Heart right ventricle (tissue), 16 donors: ENCODE measurements around the gene AFF2. TPM values are rescaled to one million over a fixed set of nuclear protein-coding genes. Genes with fewer than 3 reads are reported as not detected.

Source experiments
- ATAC-seq, 8 donors: fragments of 200-7000 bp; cut with Tn5 transposase; one replicate each; pipeline ENCODE4 v1.9.1; 2020; ENCODE audit warnings: mild to moderate bottlenecking in 8 of 8, moderate library complexity in 8 of 8, moderate number of reproducible peaks in 1 of 8
- DNase-seq, 2 donors: peaks; one replicate each; pipeline ENCODE4 v3.0.0-alpha.2; 2020
- H3K27ac ChIP-seq, 10 donors: fragments of 200-600 bp; sonication (generic) in 2 of 10; one replicate each; pipeline versions ENCODE4 v1.5.0 to v1.8.0; 2020 to 2022; ENCODE audit warnings: mild to moderate bottlenecking in 3 of 10
- H3K27me3 ChIP-seq, 7 donors: fragments of 200-600 bp; one replicate each; pipeline ENCODE4 v1.8.0; 2021 to 2022; ENCODE audit warnings: mild to moderate bottlenecking in 2 of 7
- H3K36me3 ChIP-seq, 9 donors: fragments of 200-600 bp; sonication (generic) in 1 of 9; one replicate each; pipeline versions ENCODE4 v1.5.0 to v1.8.0; 2020 to 2022; ENCODE audit warnings: mild to moderate bottlenecking in 2 of 9
- H3K4me1 ChIP-seq, 9 donors: fragments of 200-600 bp; sonication (generic) in 1 of 9; one replicate each; pipeline versions ENCODE4 v1.5.0 to v1.8.0; 2020 to 2022; ENCODE audit warnings: mild to moderate bottlenecking in 4 of 9
- H3K4me3 ChIP-seq, 10 donors: fragments of 200-600 bp; sonication (generic) in 2 of 10; one replicate each; pipeline versions ENCODE4 v1.5.0 to v1.8.0; 2020 to 2022; ENCODE audit warnings: mild to moderate bottlenecking in 7 of 10, moderate library complexity in 2 of 10
- H3K9me3 ChIP-seq, 11 donors: fragments of 200-600 bp in 10 of 11; sonication (generic) in 2 of 11; one replicate each; pipeline versions ENCODE4 v1.5.0 to v1.8.0; 2013 to 2022; ENCODE audit warnings: mild to moderate bottlenecking in 2 of 11, control low read depth in 1 of 11, moderate library complexity in 1 of 11
- WGBS, 2 donors: extraction: QIAGEN DNeasy Blood & Tissue Kit; methylation state at CpG; one replicate each; pipeline ENCODE4 v1.1.7; 2013; ENCODE audit warnings: inconsistent platforms in 1 of 2; 5-methylcytosine and 5-hydroxymethylcytosine counted together
- intact Hi-C, 10 donors: fragments of 100-400 bp; cut with DNase I; formaldehyde crosslinking; loops; one replicate each; pipeline versions ENCODE4 v1.11.1 to v1.14.2; 2022
- polyA plus RNA-seq, 2 donors: library from polyadenylated mRNA; stranded (reverse); fragments of 200-250 nt; gene quantifications; one replicate each; pipeline ENCODE4 v1.2.3, GENCODE V29; 2013
- total RNA-seq, 10 donors: library from RNA; stranded (reverse); fragmentation: NEBNext Ultra II Directional in 3 of 10; extraction: Animal tissue kit (Norgen Biotek cat#: 25700) in 3 of 10; gene quantifications; one replicate each; pipeline versions ENCODE4 v1.2.1 to v1.2.4, GENCODE V29; 2021 to 2023
- TF ChIP-seq, protein P1 (sequence below), 9 donors: fragments of 200-600 bp; sonication (generic) in 2 of 9; IDR thresholded peaks; one replicate each; pipeline versions ENCODE4 v1.5.0 to v1.8.0; 2021 to 2022; ENCODE audit warnings: antibody characterized with exemption in 9 of 9, mild to moderate bottlenecking in 5 of 9, moderate library complexity in 1 of 9
- donor health status: Arrhythmogenic right ventricular cardiomyopathy.
- donor health status: ischemic (EF 13 %, LVEDD 7.1; RV severe dilation, severe dysfunction).
- donor health status: healthy with polysubstance abuse.
- donor health status: DM: no; HTN: yes; CAD: no.
- donor health status: DM: no; HTN: no; CAD: no.
- donor health status: ischemic (EF 25% LVEDD 6.9; RV normal size, moderate dysfunction).
- donor health status: ischemic (EF 25% LVEDD 5.7; RV mildly dilated, moderate dysfunction).
- donor health status: healthy.
- donor health status: DM: yes; HTN: yes; CAD: no.
- donor health status: Ischemic cardiomyopathy.
- donor health status: ischemic (EF 35%, LVEDD 5.7; RV mildly dilated, moderate dysfunction).
- donor health status: nonischemic (EF 11% LVEDD 7.7; RV severe dilation, severe dysfunction).
- donor health status: DM: yes; HTN: yes; CAD: no.
- donor health status: PGD.
- donor health status: ischemic (EF 29% LVEDD 5.4; RV normal size, mild dysfunction).
- donor health status: nonischemic (EF 23%, LVEDD 6.1; RV moderate dilation, normal function).

The AFF2 gene
- total and polyA plus RNA-seq, 12 donors = 0.01 to 0.59 (median 0.20) TPM; not detected in 2

DNA sequence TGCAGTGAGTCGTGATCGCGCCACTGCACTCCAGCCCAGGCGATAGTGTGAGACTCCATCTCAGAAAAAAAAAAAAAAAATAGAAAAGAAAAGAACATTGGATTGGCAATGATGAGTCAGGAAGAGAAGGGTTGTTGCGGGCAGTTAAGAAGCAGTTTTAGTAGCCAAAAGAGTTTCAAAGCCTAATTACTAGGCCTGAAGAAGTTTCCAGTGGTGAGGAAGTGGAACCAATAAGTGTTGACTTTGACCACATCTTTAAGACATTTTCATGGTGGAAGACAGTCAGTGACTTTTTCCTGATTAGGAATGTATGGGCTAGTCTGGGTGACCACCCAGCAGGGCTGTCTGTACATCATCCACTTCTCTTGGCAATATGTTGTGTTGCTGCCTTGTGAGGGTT lies 442.3 kb downstream of the AFF2 start:
- Histone ChIP-seq H3K4me1 (no peaks in the 10 kb centered on the region), H3K27me3 (peaks cover 0 to 3% (median 0%) of the 10 kb centered on the region in 7 donors), H3K9me3 (no peaks in the 10 kb centered on the region), H3K36me3 (no peaks in the 10 kb centered on the region), H3K27ac (no peak overlapping the region), H3K4me3 (no peak overlapping the region)
- TF ChIP-seq, protein P1, sequence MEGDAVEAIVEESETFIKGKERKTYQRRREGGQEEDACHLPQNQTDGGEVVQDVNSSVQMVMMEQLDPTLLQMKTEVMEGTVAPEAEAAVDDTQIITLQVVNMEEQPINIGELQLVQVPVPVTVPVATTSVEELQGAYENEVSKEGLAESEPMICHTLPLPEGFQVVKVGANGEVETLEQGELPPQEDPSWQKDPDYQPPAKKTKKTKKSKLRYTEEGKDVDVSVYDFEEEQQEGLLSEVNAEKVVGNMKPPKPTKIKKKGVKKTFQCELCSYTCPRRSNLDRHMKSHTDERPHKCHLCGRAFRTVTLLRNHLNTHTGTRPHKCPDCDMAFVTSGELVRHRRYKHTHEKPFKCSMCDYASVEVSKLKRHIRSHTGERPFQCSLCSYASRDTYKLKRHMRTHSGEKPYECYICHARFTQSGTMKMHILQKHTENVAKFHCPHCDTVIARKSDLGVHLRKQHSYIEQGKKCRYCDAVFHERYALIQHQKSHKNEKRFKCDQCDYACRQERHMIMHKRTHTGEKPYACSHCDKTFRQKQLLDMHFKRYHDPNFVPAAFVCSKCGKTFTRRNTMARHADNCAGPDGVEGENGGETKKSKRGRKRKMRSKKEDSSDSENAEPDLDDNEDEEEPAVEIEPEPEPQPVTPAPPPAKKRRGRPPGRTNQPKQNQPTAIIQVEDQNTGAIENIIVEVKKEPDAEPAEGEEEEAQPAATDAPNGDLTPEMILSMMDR (IDR thresholded peaks at IDR 0.05) = no peak
- WGBS, 2 donors = 74 to 77% methylated on average over 5 of the region's 5 CpGs
- ATAC-seq = no peak
- DNase-seq = no peak
- intact Hi-C loops = no loop called here

DNA sequence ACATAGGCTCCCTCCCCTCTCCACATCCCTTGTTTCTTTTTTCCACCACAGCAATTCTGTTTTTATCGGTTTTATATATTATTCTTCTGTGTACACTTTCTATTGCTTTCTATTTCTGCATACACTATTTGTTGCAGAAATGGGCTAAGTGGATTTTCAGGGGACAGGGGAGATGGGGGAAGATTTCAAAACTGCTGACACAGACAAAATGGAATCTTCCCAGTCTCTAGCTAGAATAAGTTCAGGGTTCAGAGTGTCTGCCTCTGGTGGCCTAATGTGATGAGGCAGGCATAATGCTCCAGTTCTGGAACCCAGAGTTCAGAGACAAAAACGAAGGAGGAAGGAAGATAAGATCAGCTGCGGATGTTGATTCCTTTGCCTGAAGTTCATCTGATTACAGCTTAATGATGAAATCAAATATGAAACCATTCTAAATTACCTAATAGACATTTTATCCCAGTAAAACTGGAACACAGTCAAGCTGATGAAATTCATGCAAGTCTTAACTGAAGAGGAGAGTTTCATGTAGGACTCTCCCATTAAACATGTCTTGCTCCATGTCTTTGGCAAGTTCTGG lies 447.1 kb downstream of the AFF2 start:
- ATAC-seq (no peak), DNase-seq (no peak)
- Histone ChIP-seq H3K27ac (no peak overlapping the region), H3K36me3 (no peaks in the 10 kb centered on the region), H3K27me3 (no peaks in the 10 kb centered on the region), H3K9me3 (no peaks in the 10 kb centered on the region), H3K4me3 (no peak overlapping the region), H3K4me1 (no peaks in the 10 kb centered on the region)
- 60 to 68% methylated on average over 3 of the region's 3 CpGs for WGBS, 2 donors
- TF ChIP-seq, protein P1 (IDR thresholded peaks at IDR 0.05) = no peak
- intact Hi-C loops = no loop called here

DNA sequence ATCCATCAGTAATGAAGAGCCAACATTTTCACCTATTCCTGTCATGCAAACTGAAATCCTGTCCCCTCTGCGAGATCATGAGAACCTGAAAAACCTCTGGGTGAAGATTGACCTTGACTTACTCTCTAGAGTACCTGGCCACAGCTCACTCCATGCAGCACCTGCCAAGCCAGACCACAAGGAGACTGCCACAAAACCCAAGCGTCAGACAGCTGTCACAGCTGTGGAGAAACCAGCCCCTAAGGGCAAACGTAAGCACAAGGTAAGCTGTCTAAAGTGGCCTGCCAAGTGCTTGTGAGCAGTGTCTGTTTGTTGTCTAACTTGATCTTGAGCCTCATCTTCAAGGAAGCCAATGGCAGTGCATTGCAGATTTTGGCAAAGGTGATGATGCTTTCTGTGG lies 455.9 kb downstream of the AFF2 start:
- Histone ChIP-seq H3K27ac (no peak overlapping the region), H3K4me3 (no peak overlapping the region), H3K27me3 (no peaks in the 10 kb centered on the region), H3K36me3 (no peaks in the 10 kb centered on the region), H3K9me3 (no peaks in the 10 kb centered on the region), H3K4me1 (no peaks in the 10 kb centered on the region)
- ATAC-seq (no peak), DNase-seq (no peak)
- 77 to 90% methylated on average over 3 of the region's 3 CpGs for WGBS, 2 donors
- TF ChIP-seq, protein P1 (IDR thresholded peaks at IDR 0.05) = no peak
- intact Hi-C loops = no loop called here

DNA sequence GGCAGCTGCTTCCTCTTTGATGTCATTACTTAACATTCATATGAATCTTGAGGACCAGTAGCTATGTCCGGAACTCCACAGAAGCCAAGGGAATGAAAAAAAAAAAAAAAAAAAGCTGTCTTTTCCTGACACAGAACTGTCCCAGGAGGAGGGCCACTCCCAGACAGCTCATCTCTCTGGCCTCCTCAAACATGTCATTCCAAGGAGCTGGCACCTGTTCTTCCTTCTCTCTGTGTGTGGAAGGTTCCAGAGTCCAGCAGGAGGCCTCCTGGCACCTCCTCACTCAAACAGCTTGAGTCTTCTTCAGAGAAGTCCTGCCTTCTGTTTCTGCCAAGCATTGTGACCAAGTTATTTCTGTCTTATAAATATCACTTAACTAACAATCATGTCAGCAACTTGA lies 458.5 kb downstream of the AFF2 start:
- intact Hi-C loops = no loop called here
- no peaks in the 10 kb centered on the region for H3K36me3 ChIP-seq
- no peaks in the 10 kb centered on the region for H3K4me1 ChIP-seq
- no peaks in the 10 kb centered on the region for H3K9me3 ChIP-seq
- no peak overlapping the region for H3K27ac ChIP-seq
- ATAC-seq (no peak), DNase-seq (no peak)
- TF ChIP-seq, protein P1 (IDR thresholded peaks at IDR 0.05) = no peak
- no peak overlapping the region for H3K4me3 ChIP-seq
- WGBS, 2 donors = 68 to 69% methylated on average over 1 of the region's 1 CpG
- H3K27me3 ChIP-seq = no peaks in the 10 kb centered on the region
